ENCODE results near the gene COL28A1.

Gene COL28A1

DNA sequence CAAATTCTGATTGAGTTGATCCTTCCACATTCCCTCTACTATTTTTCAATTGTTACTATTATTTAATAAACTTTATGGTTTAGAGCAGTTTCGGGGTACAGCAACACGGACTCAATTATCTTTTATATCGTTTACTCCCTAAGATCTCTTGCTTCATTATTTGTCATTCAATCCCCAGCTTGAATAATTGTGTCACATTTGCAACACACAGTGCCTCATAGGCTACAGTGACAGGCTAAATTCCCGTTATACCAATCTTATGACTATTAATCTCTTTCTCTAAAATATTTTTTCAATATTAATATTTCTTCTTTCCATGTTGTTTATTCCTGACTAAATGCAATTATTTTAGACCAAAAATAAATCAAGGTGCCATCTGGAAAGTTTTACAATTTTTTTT, 4.0 kb upstream of the COL28A1 start:
- H4K20me1 ChIP-seq (ENCODE audit: insufficient read depth, low read length): no peaks in the 10 kb centered on the region
- no peaks in the 10 kb centered on the region for H3K9me2 ChIP-seq (ENCODE audit: low read depth, low read length)
- H2AFZ ChIP-seq (ENCODE audit: low read length): no peak overlapping the region
- no peaks in the 10 kb centered on the region for H3K27me3 ChIP-seq (ENCODE audit: insufficient read depth, low read length)
- no peaks in the 10 kb centered on the region for H3K9me3 ChIP-seq (ENCODE audit: low read length)
- H3F3A ChIP-seq (ENCODE audit: insufficient read depth, low read length): no peaks in the 10 kb centered on the region
- no peaks in the 10 kb centered on the region for H3K4me1 ChIP-seq (ENCODE audit: insufficient read depth, low read length, severe bottlenecking)
- H3K79me2 ChIP-seq (ENCODE audit: insufficient read depth, low read length): no peaks in the 10 kb centered on the region
- H3K36me3 ChIP-seq (ENCODE audit: insufficient read depth, low read length): no peaks in the 10 kb centered on the region
- TF ChIP-seq EZH2 (IDR thresholded peaks at IDR 0.05; ENCODE audit: borderline replicate concordance, low read length): no peak
- TF ChIP-seq, protein P1, sequence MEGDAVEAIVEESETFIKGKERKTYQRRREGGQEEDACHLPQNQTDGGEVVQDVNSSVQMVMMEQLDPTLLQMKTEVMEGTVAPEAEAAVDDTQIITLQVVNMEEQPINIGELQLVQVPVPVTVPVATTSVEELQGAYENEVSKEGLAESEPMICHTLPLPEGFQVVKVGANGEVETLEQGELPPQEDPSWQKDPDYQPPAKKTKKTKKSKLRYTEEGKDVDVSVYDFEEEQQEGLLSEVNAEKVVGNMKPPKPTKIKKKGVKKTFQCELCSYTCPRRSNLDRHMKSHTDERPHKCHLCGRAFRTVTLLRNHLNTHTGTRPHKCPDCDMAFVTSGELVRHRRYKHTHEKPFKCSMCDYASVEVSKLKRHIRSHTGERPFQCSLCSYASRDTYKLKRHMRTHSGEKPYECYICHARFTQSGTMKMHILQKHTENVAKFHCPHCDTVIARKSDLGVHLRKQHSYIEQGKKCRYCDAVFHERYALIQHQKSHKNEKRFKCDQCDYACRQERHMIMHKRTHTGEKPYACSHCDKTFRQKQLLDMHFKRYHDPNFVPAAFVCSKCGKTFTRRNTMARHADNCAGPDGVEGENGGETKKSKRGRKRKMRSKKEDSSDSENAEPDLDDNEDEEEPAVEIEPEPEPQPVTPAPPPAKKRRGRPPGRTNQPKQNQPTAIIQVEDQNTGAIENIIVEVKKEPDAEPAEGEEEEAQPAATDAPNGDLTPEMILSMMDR (IDR thresholded peaks at IDR 0.05; ENCODE audit: low read length): no peak
- no peak overlapping the region for H3K9ac ChIP-seq (ENCODE audit: low read length)
- no peak overlapping the region for H3K27ac ChIP-seq (ENCODE audit: low read depth, low read length, poor library complexity, severe bottlenecking)
- no peak overlapping the region for H3K4me3 ChIP-seq (ENCODE audit: low read depth, low read length, poor library complexity, severe bottlenecking)
- H3K4me2 ChIP-seq (ENCODE audit: low read length): no peak overlapping the region

- no peaks in the 10 kb centered on the region for H3K9me2 ChIP-seq (ENCODE audit: low read depth, low read length)
Measured at GRCh38 chr7:7539152-7539551, 3.5 kb upstream of the COL28A1 start.

DNA sequence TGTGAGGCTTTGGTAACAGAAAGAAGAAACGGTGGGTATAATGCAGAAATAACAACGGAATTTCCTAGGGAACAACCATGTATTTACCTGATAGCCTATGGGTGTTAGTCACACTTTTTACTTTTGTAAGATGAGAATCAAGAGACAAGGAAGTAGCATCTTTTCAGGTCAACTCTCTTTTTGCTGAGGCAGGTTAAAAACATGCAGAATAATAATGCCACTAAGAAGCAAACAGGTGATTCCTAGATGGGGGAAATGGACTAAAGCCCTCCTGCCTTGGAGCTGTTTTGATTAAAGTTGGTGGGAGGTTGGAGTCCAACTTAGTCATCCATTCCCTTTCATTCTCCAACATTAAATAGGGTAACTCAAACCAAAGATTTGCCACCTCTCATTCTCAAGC, 2.0 kb upstream of the COL28A1 start:
- H3F3A ChIP-seq (ENCODE audit: insufficient read depth, low read length): no peaks in the 10 kb centered on the region

More at GRCh38 chr7:7539152-7539551, 3.5 kb upstream of the COL28A1 start:
- no peak overlapping the region for H3K9ac ChIP-seq (ENCODE audit: low read length)
- H3K4me1 ChIP-seq (ENCODE audit: insufficient read depth, low read length, severe bottlenecking): no peaks in the 10 kb centered on the region
- TF ChIP-seq, protein P1 (IDR thresholded peaks at IDR 0.05; ENCODE audit: low read length): no peak
- no peak overlapping the region for H3K4me2 ChIP-seq (ENCODE audit: low read length)
- no peaks in the 10 kb centered on the region for H4K20me1 ChIP-seq (ENCODE audit: insufficient read depth, low read length)
- H3K79me2 ChIP-seq (ENCODE audit: insufficient read depth, low read length): no peaks in the 10 kb centered on the region
- no peak overlapping the region for H2AFZ ChIP-seq (ENCODE audit: low read length)
- no peaks in the 10 kb centered on the region for H3K9me3 ChIP-seq (ENCODE audit: low read length)
- H3K27ac ChIP-seq (ENCODE audit: low read depth, low read length, poor library complexity, severe bottlenecking): no peak overlapping the region
- no peaks in the 10 kb centered on the region for H3K27me3 ChIP-seq (ENCODE audit: insufficient read depth, low read length)
- no peaks in the 10 kb centered on the region for H3F3A ChIP-seq (ENCODE audit: insufficient read depth, low read length)
- H3K4me3 ChIP-seq (ENCODE audit: low read depth, low read length, poor library complexity, severe bottlenecking): no peak overlapping the region
- H3K36me3 ChIP-seq (ENCODE audit: insufficient read depth, low read length): no peaks in the 10 kb centered on the region

More for the DNA sequence above, 2.0 kb upstream of the COL28A1 start:
- Histone ChIP-seq H3K4me2 (ENCODE audit: low read length) (no peak overlapping the region), H3K27me3 (ENCODE audit: insufficient read depth, low read length) (no peaks in the 10 kb centered on the region), H3K4me1 (ENCODE audit: insufficient read depth, low read length, severe bottlenecking) (no peaks in the 10 kb centered on the region), H3K36me3 (ENCODE audit: insufficient read depth, low read length) (no peaks in the 10 kb centered on the region), H3K79me2 (ENCODE audit: insufficient read depth, low read length) (no peaks in the 10 kb centered on the region), H3K9ac (ENCODE audit: low read length) (no peak overlapping the region), H3K9me3 (ENCODE audit: low read length) (no peaks in the 10 kb centered on the region), H3K9me2 (ENCODE audit: low read depth, low read length) (no peaks in the 10 kb centered on the region), H3K27ac (ENCODE audit: low read depth, low read length, poor library complexity, severe bottlenecking) (no peak overlapping the region), H4K20me1 (ENCODE audit: insufficient read depth, low read length) (no peaks in the 10 kb centered on the region), H2AFZ (ENCODE audit: low read length) (no peak overlapping the region), H3K4me3 (ENCODE audit: low read depth, low read length, poor library complexity, severe bottlenecking) (no peak overlapping the region)
- TF ChIP-seq EZH2 (IDR thresholded peaks at IDR 0.05; ENCODE audit: borderline replicate concordance, low read length): no peak
- TF ChIP-seq, protein P1 (IDR thresholded peaks at IDR 0.05; ENCODE audit: low read length): no peak

All from OCI-LY1 (cell line).